ENCODE data around the gene TRMT6.

TRMT6 gene, protein sequence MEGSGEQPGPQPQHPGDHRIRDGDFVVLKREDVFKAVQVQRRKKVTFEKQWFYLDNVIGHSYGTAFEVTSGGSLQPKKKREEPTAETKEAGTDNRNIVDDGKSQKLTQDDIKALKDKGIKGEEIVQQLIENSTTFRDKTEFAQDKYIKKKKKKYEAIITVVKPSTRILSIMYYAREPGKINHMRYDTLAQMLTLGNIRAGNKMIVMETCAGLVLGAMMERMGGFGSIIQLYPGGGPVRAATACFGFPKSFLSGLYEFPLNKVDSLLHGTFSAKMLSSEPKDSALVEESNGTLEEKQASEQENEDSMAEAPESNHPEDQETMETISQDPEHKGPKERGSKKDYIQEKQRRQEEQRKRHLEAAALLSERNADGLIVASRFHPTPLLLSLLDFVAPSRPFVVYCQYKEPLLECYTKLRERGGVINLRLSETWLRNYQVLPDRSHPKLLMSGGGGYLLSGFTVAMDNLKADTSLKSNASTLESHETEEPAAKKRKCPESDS

DNA sequence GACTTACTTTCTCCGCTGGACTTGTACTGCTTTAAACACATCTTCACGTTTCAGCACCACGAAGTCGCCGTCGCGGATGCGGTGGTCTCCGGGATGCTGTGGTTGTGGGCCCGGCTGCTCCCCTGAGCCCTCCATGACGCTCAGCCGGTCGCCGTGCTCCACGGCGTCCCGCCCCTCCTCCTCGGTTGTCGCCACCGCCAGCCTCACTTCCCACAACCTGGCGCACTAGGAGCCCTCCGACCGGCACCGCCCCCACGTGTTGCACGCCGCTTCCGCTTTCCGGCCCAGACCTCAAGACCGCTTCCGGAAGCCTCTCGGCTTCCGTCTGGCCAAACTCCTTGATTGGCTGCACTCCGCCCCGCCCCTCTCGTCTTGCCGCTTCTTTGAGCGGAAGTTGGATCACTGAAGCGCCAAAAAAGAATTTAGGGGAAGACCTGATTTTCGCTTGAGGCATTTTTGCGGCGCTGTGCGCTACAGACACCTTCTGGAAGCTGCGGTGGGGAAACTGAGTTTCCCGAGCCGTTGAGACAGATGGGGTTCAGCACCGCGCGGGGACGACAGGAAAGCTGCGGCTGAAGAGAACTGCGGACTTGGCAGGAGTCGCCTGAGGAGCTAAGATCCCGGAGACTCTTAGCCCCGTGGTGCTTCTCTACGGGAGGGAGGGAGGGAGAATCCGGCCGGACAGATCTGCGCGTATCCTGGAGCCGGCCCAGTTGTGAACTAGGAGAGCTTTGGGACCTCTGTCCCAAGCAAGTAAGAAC is at the start of gene TRMT6, which contains the start of gene MCM8:
Gene TRMT6 (minus strand): TSS at position 263 of the 761 bp plus-strand sequence. CDS start 128 bp downstream, at position 135.
Gene MCM8 (plus strand): TSS at position 382 of the 761 bp plus-strand sequence. CDS start 1,364 bp downstream, outside the sequence.
- peak within 1 kb of the TSS; percentile 96 for H3K4me3 ChIP-seq (ENCODE audit: control insufficient read depth, low read depth, low read length)
- TF ChIP-seq, protein P1, sequence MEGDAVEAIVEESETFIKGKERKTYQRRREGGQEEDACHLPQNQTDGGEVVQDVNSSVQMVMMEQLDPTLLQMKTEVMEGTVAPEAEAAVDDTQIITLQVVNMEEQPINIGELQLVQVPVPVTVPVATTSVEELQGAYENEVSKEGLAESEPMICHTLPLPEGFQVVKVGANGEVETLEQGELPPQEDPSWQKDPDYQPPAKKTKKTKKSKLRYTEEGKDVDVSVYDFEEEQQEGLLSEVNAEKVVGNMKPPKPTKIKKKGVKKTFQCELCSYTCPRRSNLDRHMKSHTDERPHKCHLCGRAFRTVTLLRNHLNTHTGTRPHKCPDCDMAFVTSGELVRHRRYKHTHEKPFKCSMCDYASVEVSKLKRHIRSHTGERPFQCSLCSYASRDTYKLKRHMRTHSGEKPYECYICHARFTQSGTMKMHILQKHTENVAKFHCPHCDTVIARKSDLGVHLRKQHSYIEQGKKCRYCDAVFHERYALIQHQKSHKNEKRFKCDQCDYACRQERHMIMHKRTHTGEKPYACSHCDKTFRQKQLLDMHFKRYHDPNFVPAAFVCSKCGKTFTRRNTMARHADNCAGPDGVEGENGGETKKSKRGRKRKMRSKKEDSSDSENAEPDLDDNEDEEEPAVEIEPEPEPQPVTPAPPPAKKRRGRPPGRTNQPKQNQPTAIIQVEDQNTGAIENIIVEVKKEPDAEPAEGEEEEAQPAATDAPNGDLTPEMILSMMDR (conservative IDR thresholded peaks at IDR 0.05; ENCODE audit: control insufficient read depth, insufficient read depth, low read depth, low read length): no peak
- peak; percentile 94 for DNase-seq (ENCODE audit: low read depth)

GRCh38 chr20:5999783-6000182 is 49.5 kb upstream of the TRMT6 start:
- no peak for DNase-seq (ENCODE audit: low read depth)
- H3K4me3 ChIP-seq (ENCODE audit: control insufficient read depth, low read depth, low read length): no peak overlapping the region
- TF ChIP-seq, protein P1 (conservative IDR thresholded peaks at IDR 0.05; ENCODE audit: control insufficient read depth, insufficient read depth, low read depth, low read length): no peak

DNA sequence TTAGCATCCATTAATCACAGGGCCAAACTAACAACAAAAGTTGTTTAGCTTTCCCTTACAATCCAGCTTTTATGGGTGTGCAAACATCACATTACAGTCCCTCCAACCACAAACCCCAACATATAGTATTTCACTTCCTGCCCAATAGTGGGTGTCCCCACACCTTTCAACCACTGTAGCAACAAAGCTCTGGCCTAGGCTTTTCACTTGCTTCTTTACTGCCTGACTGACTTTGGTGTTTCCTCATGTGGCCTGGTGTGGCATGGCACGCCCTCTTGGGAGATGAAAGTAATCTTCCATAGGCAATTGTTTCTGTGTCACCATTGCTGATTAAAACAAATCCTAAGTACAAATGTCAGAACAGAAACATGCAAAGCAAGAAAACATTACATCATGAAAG is 46.4 kb upstream of the TRMT6 start:
- no peak for DNase-seq (ENCODE audit: low read depth)
- TF ChIP-seq, protein P1 (conservative IDR thresholded peaks at IDR 0.05; ENCODE audit: control insufficient read depth, insufficient read depth, low read depth, low read length): no peak
- no peak overlapping the region for H3K4me3 ChIP-seq (ENCODE audit: control insufficient read depth, low read depth, low read length)

GRCh38 chr20:5991623-5992441 is 41.5 kb upstream of the TRMT6 start:
- DNase-seq (ENCODE audit: low read depth): peak; percentile 27
- TF ChIP-seq, protein P1 (conservative IDR thresholded peaks at IDR 0.05; ENCODE audit: control insufficient read depth, insufficient read depth, low read depth, low read length): no peak

DNA sequence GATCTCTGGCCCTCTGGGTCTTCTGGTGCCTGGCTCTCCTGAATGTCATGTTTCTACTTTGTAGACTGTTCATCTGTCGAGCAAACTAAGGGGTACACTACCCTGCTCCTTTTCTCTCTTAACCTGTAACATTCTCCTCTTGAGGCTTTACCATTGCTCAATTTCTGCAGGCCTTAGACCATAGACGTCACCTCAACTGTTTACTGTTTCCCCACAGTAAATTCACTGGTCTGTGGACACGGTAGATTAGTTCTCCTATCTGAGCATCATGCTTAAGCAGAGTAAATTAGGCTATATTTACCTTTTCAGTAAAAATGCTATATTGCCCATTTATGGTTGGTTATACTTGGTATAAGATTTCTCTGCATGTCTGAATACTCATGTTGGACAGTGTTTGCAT is 40.6 kb upstream of the TRMT6 start:
- TF ChIP-seq, protein P1 (conservative IDR thresholded peaks at IDR 0.05; ENCODE audit: control insufficient read depth, insufficient read depth, low read depth, low read length): no peak
- DNase-seq (ENCODE audit: low read depth): no peak
- H3K4me3 ChIP-seq (ENCODE audit: control insufficient read depth, low read depth, low read length): no peak overlapping the region

More at GRCh38 chr20:5991623-5992441, 41.5 kb upstream of the TRMT6 start:
- H3K4me3 ChIP-seq (ENCODE audit: control insufficient read depth, low read depth, low read length): no peak overlapping the region

DNA sequence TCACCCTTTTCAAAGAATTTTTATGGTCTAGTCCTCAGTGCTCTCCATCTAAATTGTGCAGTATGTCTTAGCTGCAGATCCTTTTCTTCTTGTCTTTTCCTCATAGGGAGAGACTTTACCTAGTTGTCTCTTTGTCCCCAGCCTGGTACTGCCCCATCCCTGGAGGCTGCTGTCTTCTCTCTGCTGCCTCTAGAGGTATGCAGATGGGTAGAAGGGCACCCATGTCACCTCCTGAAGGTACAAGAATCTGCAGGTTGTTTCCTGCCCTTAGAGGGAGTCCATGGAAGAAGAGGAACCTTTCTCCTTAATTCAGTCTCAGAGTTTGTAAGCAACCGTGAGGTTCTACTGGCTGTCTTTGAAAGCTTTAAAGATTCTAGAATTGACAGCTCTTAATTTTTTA is 39.2 kb upstream of the TRMT6 start:
- H3K4me3 ChIP-seq (ENCODE audit: control insufficient read depth, low read depth, low read length): no peak overlapping the region
- TF ChIP-seq, protein P1 (conservative IDR thresholded peaks at IDR 0.05; ENCODE audit: control insufficient read depth, insufficient read depth, low read depth, low read length): no peak
- no peak for DNase-seq (ENCODE audit: low read depth)
